Stimulated activated CD4-positive, alpha-beta T cell treated with anti-CD3 and anti-CD28 coated beads, Interleukin-12 subunit alpha, Interleukin-12 subunit beta, amount 100 ng/mL, for 24 hours (primary cell): Measurements from ENCODE around the gene FBXO17.
"Not testable (repeated sequence)": the region's sequence is repeated elsewhere in the genome, so short reads cannot be mapped to it uniquely, and the experiment has no call there.

ENCODE experiments used
- DNase-seq, 2 experiments: peaks; one replicate each; pipeline ENCODE4 v3.0.0-alpha.2; 2020; ENCODE audit warnings: low read depth in 2 of 2

Gene FBXO17

DNA sequence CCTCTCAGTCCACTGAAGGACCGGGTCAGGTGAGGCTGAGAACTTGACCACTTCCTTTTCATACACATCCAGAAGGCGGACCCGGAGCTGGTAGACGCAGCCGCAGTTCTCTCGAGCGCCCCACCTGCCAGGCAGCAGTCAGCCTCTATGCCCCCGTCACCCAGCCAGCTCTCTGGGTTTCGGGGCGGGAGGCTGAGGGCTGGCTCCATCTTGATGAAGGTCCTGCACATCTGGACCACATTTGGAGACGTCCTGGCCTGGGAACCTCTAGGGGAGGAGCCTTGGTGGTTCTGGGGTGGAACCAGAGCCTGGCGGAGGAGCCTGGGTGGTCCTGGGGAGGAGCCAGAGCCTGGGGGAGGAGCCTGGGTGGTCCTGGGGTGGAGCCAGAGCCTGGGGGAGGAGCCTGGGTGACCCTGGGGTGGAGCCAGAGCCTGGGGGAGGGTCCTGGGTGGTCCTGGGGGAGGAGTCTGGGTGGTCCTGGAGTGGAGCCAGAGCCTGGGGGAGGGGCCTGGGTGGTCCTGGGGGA lies 30.5 kb downstream of the FBXO17 start:
- DNase-seq: no peak

- DNase-seq: no peak
These were observed 32.9 kb downstream of the FBXO17 start for GRCh38 chr19:38942471-38943181.

DNA sequence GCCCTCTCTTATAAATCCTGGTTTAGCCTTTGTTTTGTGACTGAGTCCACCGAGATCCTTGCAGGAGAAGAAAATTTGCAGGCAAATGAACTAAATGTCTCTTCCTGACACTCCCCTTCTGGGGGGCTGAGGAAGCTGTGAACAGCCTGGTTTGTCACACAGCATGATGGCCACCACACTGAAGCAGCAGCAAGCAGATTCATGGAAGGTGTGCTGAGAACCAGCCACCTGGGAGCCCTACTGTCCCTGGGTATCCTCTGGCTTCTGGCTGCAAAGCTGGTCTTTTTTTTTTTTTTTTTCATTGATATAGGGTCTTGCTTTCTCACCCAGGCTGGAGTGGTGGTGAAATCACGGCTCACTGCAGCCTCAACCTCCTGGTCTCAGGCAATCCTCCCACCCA lies 33.6 kb downstream of the FBXO17 start:
- DNase-seq: no peak

- DNase-seq: not testable (repeated sequence)
These were observed 34.1 kb downstream of the FBXO17 start for GRCh38 chr19:38941466-38941865.

- DNase-seq: no peak
These were observed 35.6 kb downstream of the FBXO17 start for GRCh38 chr19:38939957-38940356.

DNA sequence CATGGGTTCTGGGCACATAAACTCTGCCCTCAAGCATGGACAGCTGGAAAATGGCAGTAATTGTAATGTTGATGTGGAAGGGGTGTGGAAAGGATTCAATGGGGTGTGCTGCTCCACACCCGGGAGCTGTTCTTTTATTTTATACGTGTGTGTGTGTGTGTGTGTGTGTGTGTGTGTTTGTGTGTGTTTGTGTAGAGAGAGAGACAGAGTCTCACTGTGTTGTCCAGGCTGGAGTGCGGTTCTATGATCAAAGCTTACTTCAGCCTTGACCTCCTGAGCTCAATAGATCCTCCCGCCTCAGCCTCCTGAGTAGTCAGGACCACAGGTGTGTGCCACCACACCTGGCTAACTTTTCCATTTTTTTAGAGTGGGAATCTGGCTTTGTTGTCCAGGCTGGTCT lies 42.0 kb downstream of the FBXO17 start:
- no peak for DNase-seq

GRCh38 chr19:38932425-38933179 lies 42.9 kb downstream of the FBXO17 start:
- DNase-seq: no peak

- no peak for DNase-seq
These were observed 44.1 kb downstream of the FBXO17 start for GRCh38 chr19:38931521-38931793.

GRCh38 chr19:38930776-38931520 lies 44.6 kb downstream of the FBXO17 start, which contains the start of gene MRPS12:
MRPS12 (plus strand) TSS chr19:38930944; CDS start chr19:38931295, 351 bp downstream.
- DNase-seq: peak; percentile 95 to 98

DNA sequence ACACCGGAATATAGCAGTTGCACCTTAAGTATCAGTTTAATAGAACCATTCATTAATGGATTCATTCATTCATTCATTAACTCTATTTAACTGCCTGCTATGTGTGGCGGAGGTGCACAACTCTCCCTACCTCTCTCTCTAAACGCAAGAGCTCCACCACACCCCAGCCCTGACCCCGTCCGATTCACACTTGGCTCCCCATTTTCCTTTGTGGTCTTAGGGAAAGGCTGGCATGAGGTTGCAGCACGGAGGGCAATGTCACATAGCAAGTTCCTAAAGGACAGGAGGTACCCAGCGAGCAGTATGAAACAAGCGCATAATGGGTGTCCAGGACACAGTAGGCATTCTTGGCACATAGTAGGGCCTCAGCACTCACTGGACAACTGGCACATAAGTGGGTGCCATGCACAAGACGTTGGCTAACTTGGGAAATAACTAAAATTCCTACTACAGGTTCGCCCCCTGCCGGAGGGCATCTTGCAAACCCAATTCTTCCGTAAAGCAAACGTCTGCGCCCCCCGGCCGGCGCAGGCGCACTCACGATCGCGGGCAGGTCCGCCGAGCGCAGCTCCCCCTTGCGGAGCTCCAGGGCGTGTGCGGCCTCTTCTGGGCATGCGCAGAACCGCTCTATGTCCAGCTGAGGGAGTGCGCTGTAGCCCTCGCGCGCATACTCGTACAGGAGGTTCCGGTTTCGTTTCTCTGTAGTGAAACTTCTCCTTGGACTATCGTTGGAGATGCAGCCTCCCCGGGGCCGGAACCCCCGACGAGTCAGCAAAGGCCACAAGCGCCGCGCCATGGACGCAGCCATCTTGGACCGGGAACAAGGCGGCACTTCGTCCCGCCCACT lies 45.4 kb downstream of the FBXO17 start, which contains the start of gene SARS2:
TSS of gene SARS2 (minus strand) at position 835 of the 847 bp plus-strand sequence. CDS start at position 808, 27 bp downstream.
- peak; percentile 81 to 86 for DNase-seq

- no peak for DNase-seq
These were observed 47.0 kb downstream of the FBXO17 start for GRCh38 chr19:38928391-38929001.

GRCh38 chr19:38924388-38924787 lies 51.2 kb downstream of the FBXO17 start:
- no peak for DNase-seq

DNA sequence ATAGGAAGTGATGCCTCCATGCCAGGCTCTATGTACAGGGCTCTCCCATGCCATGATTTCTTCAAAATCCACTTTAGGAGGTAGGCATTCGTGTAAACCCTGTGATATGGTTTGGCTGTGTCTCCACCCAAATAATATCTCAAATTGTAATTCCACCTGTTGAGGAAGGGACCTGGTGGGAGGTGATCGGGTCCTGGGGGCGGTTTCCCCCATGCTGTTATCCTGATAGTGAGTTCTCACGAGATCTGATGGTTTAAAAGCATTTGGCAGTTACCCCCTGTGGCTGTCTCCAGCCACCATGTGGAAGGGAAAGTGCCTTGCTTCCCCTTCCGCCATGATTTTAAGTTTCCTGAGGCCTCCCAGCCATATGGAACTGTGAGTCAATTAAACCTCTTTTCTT lies 53.1 kb downstream of the FBXO17 start:
- no peak for DNase-seq

GRCh38 chr19:38921420-38922274 lies 53.9 kb downstream of the FBXO17 start:
- DNase-seq: no peak

GRCh38 chr19:38920602-38921419 lies 54.7 kb downstream of the FBXO17 start:
- DNase-seq: no peak

DNA sequence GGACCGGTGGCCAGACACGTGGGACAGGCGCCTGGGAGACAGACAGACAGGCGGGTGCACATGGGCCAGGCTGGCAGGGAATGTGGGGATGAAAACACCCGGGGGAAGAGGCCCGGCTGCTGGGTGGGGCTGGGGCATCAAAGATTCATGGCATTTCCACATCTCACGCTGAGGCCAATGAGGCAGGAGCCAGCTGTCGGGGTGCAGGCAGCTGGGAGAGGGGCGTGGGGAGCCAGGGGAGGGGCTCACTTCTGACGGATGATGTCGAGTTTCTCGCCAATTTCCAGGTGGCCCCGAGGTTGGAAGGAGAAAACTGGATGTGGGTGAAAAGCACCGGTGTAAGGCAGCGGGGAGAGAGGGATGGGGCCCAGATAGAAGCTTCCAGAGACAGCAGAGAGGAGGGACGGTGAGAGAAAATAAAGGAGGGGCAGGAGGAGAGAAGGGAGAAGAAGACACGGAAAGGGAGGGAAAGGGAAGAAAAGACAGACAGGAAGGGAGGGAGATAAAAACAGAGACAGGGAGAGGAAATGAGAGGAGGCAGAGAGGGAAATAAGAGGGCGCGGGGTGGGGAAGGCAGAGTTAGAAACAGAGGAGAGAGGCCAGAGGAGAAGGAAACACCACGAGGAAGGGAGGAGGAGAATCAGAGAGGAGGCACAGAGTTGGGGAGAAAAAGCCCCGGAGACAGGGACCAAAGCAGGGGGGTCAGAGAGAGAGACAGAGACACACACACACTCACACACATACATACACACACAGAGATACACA lies 55.5 kb downstream of the FBXO17 start:
- DNase-seq: no peak

DNA sequence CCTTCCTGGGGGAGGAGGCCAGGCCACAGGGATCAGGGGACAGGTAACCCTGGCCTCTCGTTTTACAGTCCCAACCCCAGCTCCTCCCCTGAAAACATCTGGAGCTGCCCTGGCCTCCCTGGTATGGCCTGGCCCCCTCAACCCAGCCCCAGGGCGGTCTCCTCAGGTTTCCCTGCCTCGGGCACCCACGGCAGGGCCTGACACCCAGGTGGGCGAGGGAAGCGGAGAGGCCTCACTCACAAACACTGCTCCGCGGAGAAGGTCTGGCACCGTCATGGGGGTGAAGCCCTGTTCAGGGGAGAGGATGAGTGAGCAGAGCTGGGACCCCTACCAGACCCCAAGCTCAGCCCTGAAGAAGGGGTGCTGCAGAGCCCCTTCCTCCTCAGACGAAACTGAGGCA lies 57.0 kb downstream of the FBXO17 start:
- no peak for DNase-seq

DNA sequence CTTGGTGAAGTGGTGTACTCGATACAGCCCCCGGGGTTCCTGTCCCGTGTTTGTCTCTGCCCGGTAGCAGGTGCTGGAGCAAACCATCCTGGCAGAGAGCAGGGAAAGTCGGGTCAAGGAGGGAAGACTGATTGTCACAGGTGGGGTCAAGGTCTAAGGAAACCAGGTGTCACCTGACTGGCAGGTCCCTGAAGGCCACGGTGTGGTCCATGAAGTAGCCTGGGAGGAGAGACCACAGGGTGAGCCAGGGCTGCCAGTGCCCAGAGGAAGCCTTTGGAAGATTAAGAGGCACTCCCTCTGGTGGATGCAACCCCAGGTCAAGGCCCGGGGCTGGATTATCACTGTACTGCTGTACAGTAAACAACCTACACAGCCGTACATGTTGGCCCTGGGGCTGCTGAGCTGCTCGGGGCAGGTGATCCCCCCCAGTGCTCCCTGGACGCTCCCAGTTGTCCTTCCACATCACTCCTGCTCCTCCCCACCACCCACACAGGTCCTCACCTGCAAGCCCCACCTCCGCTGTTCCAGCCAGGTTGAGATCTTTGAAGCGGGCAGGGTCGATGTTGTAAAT lies 57.5 kb downstream of the FBXO17 start:
- no peak for DNase-seq
